Measurements from ENCODE around the gene DOCK10. TPM values are rescaled to one million over a fixed set of nuclear protein-coding genes. Genes with fewer than 3 reads are reported as not detected.

DOCK10 gene
- total and polyA plus RNA-seq, 7 donors, result 3.0 to 11.4 (median 5.4) TPM

GRCh38 chr2:224731665-224732064, 310.6 kb downstream of the DOCK10 start:
- H3K27ac ChIP-seq, result no peak overlapping the region
- no peaks in the 10 kb centered on the region for H3K4me1 ChIP-seq
- TF ChIP-seq CTCF (IDR thresholded peaks at IDR 0.05), result no peak
- no peak for TF ChIP-seq EP300 (IDR thresholded peaks at IDR 0.05)
- TF ChIP-seq POLR2A (IDR thresholded peaks at IDR 0.05), result no peak
- no peak for TF ChIP-seq POLR2AphosphoS5 (IDR thresholded peaks at IDR 0.05)
- H3K9me3 ChIP-seq, result peaks cover 0 to 12% (median 0%) of the 10 kb centered on the region in 4 donors
- no peak overlapping the region for H3K4me3 ChIP-seq
- 65 to 83% methylated on average over 1 of the region's 1 CpG for WGBS, 2 donors
- intact Hi-C loops (cut with DNase I), result no loop called here
- no peaks in the 10 kb centered on the region for H3K27me3 ChIP-seq
- H3K36me3 ChIP-seq, result no peaks in the 10 kb centered on the region
- DNase-seq, result no peak

- no peak for DNase-seq
Measured at GRCh38 chr2:224729435-224729834, 312.8 kb downstream of the DOCK10 start.

GRCh38 chr2:224724331-224724730, 317.9 kb downstream of the DOCK10 start:
- intact Hi-C loops (cut with DNase I), result no loop called here
- Histone ChIP-seq H3K36me3 (no peaks in the 10 kb centered on the region), H3K4me1 (no peaks in the 10 kb centered on the region), H3K27me3 (no peaks in the 10 kb centered on the region), H3K4me3 (no peak overlapping the region), H3K27ac (no peak overlapping the region), H3K9me3 (peaks cover 0 to 6% (median 0%) of the 10 kb centered on the region in 4 donors)
- DNase-seq, result no peak
- no peak for TF ChIP-seq CTCF (IDR thresholded peaks at IDR 0.05)
- TF ChIP-seq EP300 (IDR thresholded peaks at IDR 0.05), result no peak
- no peak for TF ChIP-seq POLR2AphosphoS5 (IDR thresholded peaks at IDR 0.05)
- TF ChIP-seq POLR2A (IDR thresholded peaks at IDR 0.05), result no peak
- 90 to 94% methylated on average over 2 of the region's 2 CpGs for WGBS, 2 donors

More at GRCh38 chr2:224729435-224729834, 312.8 kb downstream of the DOCK10 start:
- TF ChIP-seq EP300 (IDR thresholded peaks at IDR 0.05), result no peak
- no peak for TF ChIP-seq POLR2AphosphoS5 (IDR thresholded peaks at IDR 0.05)
- no peak for TF ChIP-seq CTCF (IDR thresholded peaks at IDR 0.05)
- intact Hi-C loops (cut with DNase I), result no loop called here
- Histone ChIP-seq H3K9me3 (peaks cover 0 to 6% (median 0%) of the 10 kb centered on the region in 4 donors), H3K4me3 (no peak overlapping the region), H3K4me1 (no peaks in the 10 kb centered on the region), H3K36me3 (no peaks in the 10 kb centered on the region), H3K27ac (no peak overlapping the region), H3K27me3 (no peaks in the 10 kb centered on the region)
- 68 to 88% methylated on average over 1 of the region's 1 CpG for WGBS, 2 donors

- H3K4me3 ChIP-seq, result no peak overlapping the region
- no peak for DNase-seq
- WGBS, 2 donors, result 82% methylated on average over 2 of the region's 2 CpGs
- TF ChIP-seq CTCF (IDR thresholded peaks at IDR 0.05) (no peak), POLR2AphosphoS5 (IDR thresholded peaks at IDR 0.05) (no peak), EP300 (IDR thresholded peaks at IDR 0.05) (no peak), POLR2A (IDR thresholded peaks at IDR 0.05) (no peak)
- no peaks in the 10 kb centered on the region for H3K27me3 ChIP-seq
- H3K36me3 ChIP-seq, result no peaks in the 10 kb centered on the region
- peaks cover 0 to 4% (median 0%) of the 10 kb centered on the region in 4 donors for H3K9me3 ChIP-seq
- intact Hi-C loops (cut with DNase I), result no loop called here
- no peaks in the 10 kb centered on the region for H3K4me1 ChIP-seq
- H3K27ac ChIP-seq, result no peak overlapping the region
Measured at GRCh38 chr2:224723586-224724217, 318.6 kb downstream of the DOCK10 start.

- Histone ChIP-seq H3K36me3 (no peaks in the 10 kb centered on the region), H3K9me3 (no peaks in the 10 kb centered on the region), H3K27ac (no peak overlapping the region), H3K4me3 (no peak overlapping the region), H3K27me3 (no peaks in the 10 kb centered on the region), H3K4me1 (no peaks in the 10 kb centered on the region)
- no peak for TF ChIP-seq POLR2AphosphoS5 (IDR thresholded peaks at IDR 0.05)
- DNase-seq, result no peak
- WGBS, 2 donors, result 87 to 90% methylated on average over 4 of the region's 4 CpGs
- intact Hi-C loops (cut with DNase I), result no loop called here
Measured at GRCh38 chr2:224722770-224723169, 319.5 kb downstream of the DOCK10 start.

Data from sigmoid colon (tissue), 7 donors.